ENCODE results near the gene CORT. TPM values are rescaled to one million over a fixed set of nuclear protein-coding genes. Genes with fewer than 3 reads are reported as not detected.

The CORT gene
- polyA plus RNA-seq, 2 of the 4 experiments (the other 2 are of a cell fraction) = 0.10 to 0.30 TPM

DNA sequence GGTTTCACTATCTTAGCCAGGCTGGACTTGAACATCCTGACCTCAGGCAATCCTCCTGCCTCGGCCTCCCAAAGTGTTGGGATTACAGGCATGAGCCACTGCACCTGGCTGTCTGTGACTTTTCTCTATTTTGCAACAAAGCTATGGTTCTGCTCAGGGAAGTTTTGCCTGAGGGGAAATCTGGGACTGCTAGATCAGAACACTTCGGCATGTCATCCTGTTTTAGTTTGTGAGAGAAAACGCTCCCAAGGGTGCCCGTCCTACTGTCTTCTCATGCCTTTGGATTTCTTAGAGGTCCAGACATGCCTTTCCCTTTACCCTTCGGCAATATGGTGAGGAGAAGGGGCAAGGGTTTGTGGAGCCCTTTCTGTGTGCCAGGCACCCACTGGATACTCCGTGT is 5.6 kb upstream of the CORT start:
- Histone ChIP-seq H3K4me1 (no peaks in the 10 kb centered on the region), H3K4me2 (no peak overlapping the region), H3K27ac (no peak overlapping the region), H3K9me3 (no peaks in the 10 kb centered on the region), H3K4me3 (no peak overlapping the region)
- ATAC-seq (no peak), FAIRE-seq (no peak), DNase-seq (ENCODE audit: low read depth in 1 of 2, low spot score in 1 of 2) (no peak)
- TF ChIP-seq HEYL (CRISPR knock-in tag; IDR thresholded peaks at IDR 0.05) = no peak
- TF ChIP-seq JUNB (IDR thresholded peaks at IDR 0.05) = no peak
- no peak for TF ChIP-seq POLR2AphosphoS2 (conservative IDR thresholded peaks at IDR 0.05; ENCODE audit: low read length)
- TF ChIP-seq RFX5 (IDR thresholded peaks at IDR 0.05) = no peak
- TF ChIP-seq GATA3 (IDR thresholded peaks at IDR 0.05; ENCODE audit: borderline replicate concordance) = no peak
- TF ChIP-seq FOSB (CRISPR knock-in tag; IDR thresholded peaks at IDR 0.05) = no peak
- no peak for TF ChIP-seq MAZ (IDR thresholded peaks at IDR 0.05; ENCODE audit: borderline replicate concordance, low read depth, low read length)
- no peak for TF ChIP-seq MAFK (IDR thresholded peaks at IDR 0.05; ENCODE audit: partially characterized antibody)
- no peak for TF ChIP-seq SMC3 (IDR thresholded peaks at IDR 0.05)
- TF ChIP-seq EHMT2 (IDR thresholded peaks at IDR 0.05; ENCODE audit: low read depth) = no peak
- no peak for TF ChIP-seq FOSL2 (IDR thresholded peaks at IDR 0.05)
- no peak for TF ChIP-seq FOSL2 (CRISPR knock-in tag; IDR thresholded peaks at IDR 0.05)
- TF ChIP-seq, protein P1, sequence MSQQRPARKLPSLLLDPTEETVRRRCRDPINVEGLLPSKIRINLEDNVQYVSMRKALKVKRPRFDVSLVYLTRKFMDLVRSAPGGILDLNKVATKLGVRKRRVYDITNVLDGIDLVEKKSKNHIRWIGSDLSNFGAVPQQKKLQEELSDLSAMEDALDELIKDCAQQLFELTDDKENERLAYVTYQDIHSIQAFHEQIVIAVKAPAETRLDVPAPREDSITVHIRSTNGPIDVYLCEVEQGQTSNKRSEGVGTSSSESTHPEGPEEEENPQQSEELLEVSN (IDR thresholded peaks at IDR 0.05; ENCODE audit: borderline replicate concordance, low read depth) = no peak
- no peak for TF ChIP-seq RAD21 (conservative IDR thresholded peaks at IDR 0.05 in 1 of 2, IDR thresholded peaks at IDR 0.05 in 1 of 2)
- ChIA-PET POLR2A (interaction anchor here (0.6 to 1.7 kb wide), 2 partner anchors 14 to 15 kb away, joined by 3 to 5 read pairs; no protein-coding TSS in a partner anchor), CTCF (interaction anchor here (1.0 to 5.6 kb wide), 3 partner anchors 14 to 67 kb away, joined by 3 to 25 read pairs (median 12); partner anchors contain the start of gene CENPS)
- 92% methylated on average over 6 of the region's 6 CpGs for WGBS (ENCODE audit: missing lambda C conversion rate)

GRCh38 chr1:10444795-10445397 is 4.9 kb upstream of the CORT start:
- TF ChIP-seq MAZ (IDR thresholded peaks at IDR 0.05; ENCODE audit: borderline replicate concordance, low read depth, low read length) = no peak
- TF ChIP-seq ZSCAN20 (CRISPR knock-in tag; IDR thresholded peaks at IDR 0.05) = no peak
- TF ChIP-seq RNF2 (IDR thresholded peaks at IDR 0.05; ENCODE audit: borderline replicate concordance, low read depth) = no peak
- no peak for TF ChIP-seq CBX8 (IDR thresholded peaks at IDR 0.05)
- no peak for TF ChIP-seq FOXS1 (CRISPR knock-in tag; IDR thresholded peaks at IDR 0.05)
- TF ChIP-seq SREBF2 (IDR thresholded peaks at IDR 0.05) = no peak
- no peak for TF ChIP-seq HOXA7 (CRISPR knock-in tag; IDR thresholded peaks at IDR 0.05)
- no peak for TF ChIP-seq RAD21 (conservative IDR thresholded peaks at IDR 0.05 in 1 of 2, IDR thresholded peaks at IDR 0.05 in 1 of 2)
- ChIA-PET POLR2A (interaction anchor here (1.7 kb wide), 1 partner anchor 13 kb away, joined by 3 read pairs; no protein-coding TSS in a partner anchor), CTCF (interaction anchor here (1.0 to 5.6 kb wide), 2 partner anchors 14 to 68 kb away, joined by 3 to 25 read pairs; partner anchors contain the start of gene CENPS)
- no peak overlapping the region for H3K4me3 ChIP-seq
- WGBS (ENCODE audit: missing lambda C conversion rate) = 89% methylated on average over 7 of the region's 7 CpGs
- no peaks in the 10 kb centered on the region for H3K4me1 ChIP-seq
- no peak overlapping the region for H3K27ac ChIP-seq
- FAIRE-seq (no peak), DNase-seq (ENCODE audit: low read depth in 1 of 2, low spot score in 1 of 2) (no peak), ATAC-seq (no peak)
- no peak overlapping the region for H3K4me2 ChIP-seq
- H3K9me3 ChIP-seq = no peaks in the 10 kb centered on the region

GRCh38 chr1:10446790-10447422 is 2.9 kb upstream of the CORT start:
- Histone ChIP-seq H3K9me3 (no peaks in the 10 kb centered on the region), H3K4me3 (no peak overlapping the region), H3K4me2 (no peak overlapping the region), H3K4me1 (no peaks in the 10 kb centered on the region), H3K27ac (no peak overlapping the region)
- FAIRE-seq = no peak
- no peak for ATAC-seq
- ChIA-PET POLR2A (no interaction called here), CTCF (interaction anchor here (1.0 to 1.7 kb wide), 3 partner anchors 9 to 69 kb away, joined by 3 to 4 read pairs (median 3); no protein-coding TSS in a partner anchor)
- WGBS (ENCODE audit: missing lambda C conversion rate) = 96% methylated on average over 7 of the region's 7 CpGs
- DNase-seq (ENCODE audit: low read depth in 1 of 2, low spot score in 1 of 2) = no peak
- TF ChIP-seq RAD21 (conservative IDR thresholded peaks at IDR 0.05 in 1 of 2, IDR thresholded peaks at IDR 0.05 in 1 of 2) = no peak
- TF ChIP-seq, protein P2, sequence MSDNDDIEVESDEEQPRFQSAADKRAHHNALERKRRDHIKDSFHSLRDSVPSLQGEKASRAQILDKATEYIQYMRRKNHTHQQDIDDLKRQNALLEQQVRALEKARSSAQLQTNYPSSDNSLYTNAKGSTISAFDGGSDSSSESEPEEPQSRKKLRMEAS (IDR thresholded peaks at IDR 0.05) = no peak
- no peak for TF ChIP-seq CBX2 (IDR thresholded peaks at IDR 0.05; ENCODE audit: borderline replicate concordance, low read depth)
- TF ChIP-seq TP53 (CRISPR knock-in tag; IDR thresholded peaks at IDR 0.05) = no peak
- TF ChIP-seq ZFP36 (IDR thresholded peaks at IDR 0.05; ENCODE audit: borderline replicate concordance, partially characterized antibody) = no peak
- no peak for TF ChIP-seq POLR2AphosphoS2 (conservative IDR thresholded peaks at IDR 0.05; ENCODE audit: low read length)
- TF ChIP-seq TFCP2L1 (CRISPR knock-in tag; IDR thresholded peaks at IDR 0.05) = no peak
- TF ChIP-seq CHD4 (IDR thresholded peaks at IDR 0.05; ENCODE audit: borderline replicate concordance) = no peak
- no peak for TF ChIP-seq RNF2 (IDR thresholded peaks at IDR 0.05; ENCODE audit: borderline replicate concordance, low read depth)
- no peak for TF ChIP-seq SMC3 (IDR thresholded peaks at IDR 0.05)
- TF ChIP-seq MAZ (IDR thresholded peaks at IDR 0.05; ENCODE audit: borderline replicate concordance, low read depth, low read length) = no peak
- TF ChIP-seq HDAC2 (IDR thresholded peaks at IDR 0.05) = no peak
- no peak for TF ChIP-seq EP300 (IDR thresholded peaks at IDR 0.05)
- no peak for TF ChIP-seq CHD2 (IDR thresholded peaks at IDR 0.05; ENCODE audit: low read length, partially characterized antibody)
- TF ChIP-seq REST (IDR thresholded peaks at IDR 0.05) = no peak
- no peak for TF ChIP-seq FOSL2 (IDR thresholded peaks at IDR 0.05)
- no peak for TF ChIP-seq FOSL2 (CRISPR knock-in tag; IDR thresholded peaks at IDR 0.05)

Data from A549 (cell line).